HG02970 (cell line): ENCODE data around the gene CCDC183.
"Not testable (repeated sequence)": the region's sequence is repeated elsewhere in the genome, so short reads cannot be mapped to it uniquely, and the experiment has no call there.

Source experiments
- ATAC-seq: cut with Tn5 transposase; IDR thresholded peaks from one replicate; pipeline ENCODE4 v1.9.1; 2021; ENCODE audit warnings: mild to moderate bottlenecking, moderate library complexity, moderate number of reproducible peaks; ENCODE audit not compliant: unreplicated experiment, low FRiP score

CCDC183 gene

GRCh38 chr9:136823136-136824046 lies 27.3 kb downstream of the CCDC183 start:
- ATAC-seq: no peak

GRCh38 chr9:136824496-136825225 lies 28.5 kb downstream of the CCDC183 start:
- ATAC-seq: no peak

- no peak for ATAC-seq
These were observed 29.4 kb downstream of the CCDC183 start for GRCh38 chr9:136825295-136826187.

- ATAC-seq: no peak
These were observed 30.0 kb downstream of the CCDC183 start for GRCh38 chr9:136826188-136826541.

GRCh38 chr9:136826703-136827582 lies 30.8 kb downstream of the CCDC183 start:
- ATAC-seq: no peak

- ATAC-seq: no peak
These were observed 31.8 kb downstream of the CCDC183 start for GRCh38 chr9:136827794-136828473.

- ATAC-seq: no peak
These were observed 32.5 kb downstream of the CCDC183 start for GRCh38 chr9:136828474-136829140.

GRCh38 chr9:136829412-136829811 lies 33.3 kb downstream of the CCDC183 start:
- ATAC-seq: no peak

- ATAC-seq: no peak
These were observed 34.1 kb downstream of the CCDC183 start for GRCh38 chr9:136829981-136830885.

- no peak for ATAC-seq
These were observed 35.0 kb downstream of the CCDC183 start for GRCh38 chr9:136831002-136831719.

GRCh38 chr9:136831720-136832104 lies 35.6 kb downstream of the CCDC183 start:
- ATAC-seq: no peak

GRCh38 chr9:136832581-136832980 lies 36.4 kb downstream of the CCDC183 start:
- ATAC-seq: no peak

- not testable (repeated sequence) for ATAC-seq
These were observed 37.4 kb downstream of the CCDC183 start for GRCh38 chr9:136833381-136834048.

GRCh38 chr9:136835162-136835931 lies 39.2 kb downstream of the CCDC183 start:
- ATAC-seq: no peak
